ENCODE data around the gene HIKESHI. TPM values are rescaled to one million over a fixed set of nuclear protein-coding genes. Genes with fewer than 3 reads are reported as not detected.

Gene HIKESHI
- polyA plus RNA-seq, 1 experiment: 60.5 TPM

- ChIA-PET POLR2A (no interaction called here), CTCF (no interaction called here)
- Histone ChIP-seq H3K27me3 (ENCODE audit: control insufficient read depth, insufficient read depth, low read length) (no peaks in the 10 kb centered on the region), H3K4me3 (ENCODE audit: low read depth, low read length) (no peak overlapping the region), H3K36me3 (ENCODE audit: control insufficient read depth, insufficient read depth, low read length) (no peaks in the 10 kb centered on the region)
- no peak for DNase-seq (ENCODE audit: low read depth)
- TF ChIP-seq CTCF (IDR thresholded peaks at IDR 0.05; ENCODE audit: insufficient read depth, low read depth, low read length): no peak
These were observed 78.4 kb downstream of the HIKESHI start for GRCh38 chr11:86380295-86381059.

DNA sequence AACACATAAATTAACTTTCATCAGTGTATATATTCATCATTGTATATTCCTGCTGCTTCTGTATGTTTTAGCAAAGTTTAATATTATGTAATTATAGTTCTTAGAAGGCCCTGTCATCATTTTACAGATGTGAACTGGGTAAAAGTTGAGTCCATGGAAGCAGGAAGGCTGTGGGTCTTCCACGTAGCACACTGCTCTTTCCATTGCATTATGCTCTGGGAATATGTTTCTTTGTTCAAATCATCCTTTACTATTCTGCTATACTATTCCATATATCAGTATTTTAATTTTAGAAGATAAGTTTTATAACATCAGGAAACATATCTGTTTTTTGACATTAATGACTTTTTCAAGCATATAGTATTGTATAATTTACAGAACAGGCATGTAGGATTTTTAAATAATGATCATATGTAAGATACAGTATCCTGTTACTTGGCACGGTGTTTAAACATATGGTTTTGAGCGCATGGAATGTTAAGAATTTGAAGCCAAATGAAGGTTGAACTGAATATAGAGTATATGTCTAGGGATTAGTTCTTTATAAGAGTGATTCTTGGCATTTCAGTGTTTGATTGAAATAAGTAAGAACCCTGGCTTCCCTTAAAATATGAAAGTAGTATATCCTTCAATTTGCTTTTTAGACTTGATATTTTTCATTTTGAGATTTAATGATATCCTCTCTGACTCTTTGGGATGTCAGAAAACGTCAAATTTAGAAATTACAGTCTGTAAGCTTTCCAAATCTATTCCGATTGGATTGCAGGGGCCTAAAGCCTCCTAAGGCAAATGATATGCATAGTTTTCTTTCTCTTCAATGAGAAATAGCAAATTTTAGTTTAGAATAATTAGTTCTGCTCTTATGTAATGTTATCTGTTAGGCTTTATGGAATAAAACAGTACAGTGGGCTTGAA lies 81.3 kb downstream of the HIKESHI start:
- Histone ChIP-seq H3K36me3 (ENCODE audit: control insufficient read depth, insufficient read depth, low read length) (no peaks in the 10 kb centered on the region), H3K27me3 (ENCODE audit: control insufficient read depth, insufficient read depth, low read length) (no peaks in the 10 kb centered on the region), H3K4me3 (ENCODE audit: low read depth, low read length) (no peak overlapping the region)
- no peak for DNase-seq (ENCODE audit: low read depth)
- ChIA-PET POLR2A (no interaction called here), CTCF (interaction anchor here (1.9 kb wide), 1 partner anchor 22 kb away, joined by 8 read pairs; no protein-coding TSS in a partner anchor)
- no peak for TF ChIP-seq CTCF (IDR thresholded peaks at IDR 0.05; ENCODE audit: insufficient read depth, low read depth, low read length)

- DNase-seq (ENCODE audit: low read depth): no peak
- Histone ChIP-seq H3K4me3 (ENCODE audit: low read depth, low read length) (no peak overlapping the region), H3K36me3 (ENCODE audit: control insufficient read depth, insufficient read depth, low read length) (no peaks in the 10 kb centered on the region), H3K27me3 (ENCODE audit: control insufficient read depth, insufficient read depth, low read length) (no peaks in the 10 kb centered on the region)
- no peak for TF ChIP-seq CTCF (IDR thresholded peaks at IDR 0.05; ENCODE audit: insufficient read depth, low read depth, low read length)
- ChIA-PET POLR2A (no interaction called here), CTCF (interaction anchor here (1.2 kb wide), 1 partner anchor 26 kb away, joined by 4 read pairs; no protein-coding TSS in a partner anchor)
These were observed 84.2 kb downstream of the HIKESHI start for GRCh38 chr11:86386283-86386682.

DNA sequence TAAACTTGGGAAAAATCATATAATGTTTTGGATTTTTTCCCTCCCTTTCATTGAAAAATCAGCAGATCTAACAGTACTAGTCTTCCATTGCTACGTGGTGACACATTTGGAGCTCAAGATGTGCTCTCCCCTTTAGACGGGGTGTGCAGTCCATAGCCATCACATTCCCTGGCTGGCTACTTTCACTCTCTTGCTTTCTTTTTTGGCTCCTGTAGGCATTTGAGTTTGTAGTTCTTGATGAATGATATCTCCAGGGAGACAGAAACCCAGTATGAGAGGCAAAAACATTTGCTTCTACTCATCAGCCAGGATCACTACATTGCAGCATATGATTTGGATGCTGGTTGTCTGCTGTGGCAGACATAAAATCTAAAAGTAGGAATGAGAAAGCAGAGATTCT lies 84.7 kb downstream of the HIKESHI start:
- no peak for DNase-seq (ENCODE audit: low read depth)
- CTCF ChIA-PET: interaction anchor here (0.8 to 1.2 kb wide), 2 partner anchors 26 to 37 kb away, joined by 3 to 4 read pairs; no protein-coding TSS in a partner anchor
- TF ChIP-seq CTCF (IDR thresholded peaks at IDR 0.05; ENCODE audit: insufficient read depth, low read depth, low read length): no peak
- no peaks in the 10 kb centered on the region for H3K36me3 ChIP-seq (ENCODE audit: control insufficient read depth, insufficient read depth, low read length)
- POLR2A ChIA-PET: no interaction called here
- no peak overlapping the region for H3K4me3 ChIP-seq (ENCODE audit: low read depth, low read length)
- no peaks in the 10 kb centered on the region for H3K27me3 ChIP-seq (ENCODE audit: control insufficient read depth, insufficient read depth, low read length)

- DNase-seq (ENCODE audit: low read depth): no peak
- POLR2A ChIA-PET: no interaction called here
- H3K36me3 ChIP-seq (ENCODE audit: control insufficient read depth, insufficient read depth, low read length): no peaks in the 10 kb centered on the region
- no peak for TF ChIP-seq CTCF (IDR thresholded peaks at IDR 0.05; ENCODE audit: insufficient read depth, low read depth, low read length)
- no peaks in the 10 kb centered on the region for H3K27me3 ChIP-seq (ENCODE audit: control insufficient read depth, insufficient read depth, low read length)
- H3K4me3 ChIP-seq (ENCODE audit: low read depth, low read length): no peak overlapping the region
- CTCF ChIA-PET: no interaction called here
These were observed 86.2 kb downstream of the HIKESHI start for GRCh38 chr11:86388198-86388597.

Measured in BJ (cell line).